Measurements from ENCODE around the gene SCUBE1.

GRCh38 chr22:43228330-43228729 is 114.8 kb downstream of the SCUBE1 start:
- TF ChIP-seq YY1 (IDR thresholded peaks at IDR 0.05; ENCODE audit: insufficient read depth, insufficient read length) (no peak), SUZ12 (IDR thresholded peaks at IDR 0.05; ENCODE audit: extremely low read depth, insufficient read depth, insufficient read length) (no peak)
